Inflammatory macrophage (primary cell): ENCODE results near the gene TLE4.
A peak's percentile ranks its signal among the peaks of the same experiment; 100 is the strongest.

Experiments
- DNase-seq, 2 donors: peaks; one replicate each; pipeline ENCODE4 v3.0.0-alpha.2; 2020 to 2022

The TLE4 gene

GRCh38 chr9:79572032-79572607 is 355 bp downstream of the TLE4 start:
- DNase-seq = no peak

- DNase-seq = peak; percentile 25 to 54
These were observed 1.0 kb downstream of the TLE4 start for GRCh38 chr9:79572608-79573411.

- DNase-seq = no peak
These were observed 1.7 kb downstream of the TLE4 start for GRCh38 chr9:79573412-79573923.

GRCh38 chr9:79574136-79574535 is 2.4 kb downstream of the TLE4 start:
- no peak for DNase-seq

- DNase-seq = no peak
These were observed 3.0 kb downstream of the TLE4 start for GRCh38 chr9:79574781-79575180.

GRCh38 chr9:79575547-79575946 is 3.8 kb downstream of the TLE4 start:
- no peak for DNase-seq

- no peak for DNase-seq
These were observed 6.4 kb downstream of the TLE4 start for GRCh38 chr9:79577969-79578723.

- DNase-seq = no peak
These were observed 7.1 kb downstream of the TLE4 start for GRCh38 chr9:79578891-79579290.

GRCh38 chr9:79579624-79580023 is 7.9 kb downstream of the TLE4 start:
- DNase-seq = no peak

- no peak for DNase-seq
These were observed 8.3 kb downstream of the TLE4 start for GRCh38 chr9:79580055-79580454.

GRCh38 chr9:79581388-79581787 is 9.6 kb downstream of the TLE4 start:
- no peak for DNase-seq

- DNase-seq = peak; percentile 23 to 48
These were observed 10.0 kb downstream of the TLE4 start for GRCh38 chr9:79581794-79582193.

GRCh38 chr9:79583952-79584654 is 12.3 kb downstream of the TLE4 start:
- DNase-seq = peak; percentile 94 to 97

GRCh38 chr9:79584655-79584982 is 12.9 kb downstream of the TLE4 start:
- DNase-seq = peak; percentile 59 to 61

- no peak for DNase-seq
These were observed 16.9 kb downstream of the TLE4 start for GRCh38 chr9:79588488-79589223.

- DNase-seq = peak; percentile 21 to 42
These were observed 19.7 kb downstream of the TLE4 start for GRCh38 chr9:79591458-79591857.

- DNase-seq = peak in 1 of 2 donors; percentile 60
These were observed 21.1 kb downstream of the TLE4 start for GRCh38 chr9:79592726-79593493.

GRCh38 chr9:79598562-79599345 is 27.0 kb downstream of the TLE4 start:
- DNase-seq = no peak

- DNase-seq = no peak
These were observed 28.7 kb downstream of the TLE4 start for GRCh38 chr9:79600466-79600865.

- no peak for DNase-seq
These were observed 31.6 kb downstream of the TLE4 start for GRCh38 chr9:79603222-79603920.
